Stomach (tissue), 9 donors: ENCODE measurements around the gene ABHD2. TPM values are rescaled to one million over a fixed set of nuclear protein-coding genes. Genes with fewer than 3 reads are reported as not detected.

Source experiments
- DNase-seq, 2 donors: peaks; one replicate each; pipeline versions ENCODE4 v3.0.0 to v3.0.0-alpha.2; 2013 to 2019
- H3K27ac ChIP-seq, 5 donors: fragments of 200-600 bp in 4 of 5; sonication (generic) in 4 of 5; one replicate each; pipeline ENCODE4 v1.5.1; 2013 to 2019; ENCODE audit warnings: mild to moderate bottlenecking in 1 of 5, moderate library complexity in 1 of 5
- H3K27me3 ChIP-seq, 3 donors: fragments of 200-600 bp; sonication (generic); one replicate each; pipeline ENCODE4 v1.5.1; 2017 to 2019; ENCODE audit warnings: mixed run types in 1 of 3
- H3K36me3 ChIP-seq, 4 donors: fragments of 200-600 bp; sonication (generic); 1 replicate in 3 of 4; 2 replicates in 1 of 4; pipeline ENCODE4 v1.5.1; 2016 to 2019
- H3K4me1 ChIP-seq, 4 donors: fragments of 200-600 bp; sonication (generic); one replicate each; pipeline ENCODE4 v1.5.1; 2016 to 2019
- H3K4me3 ChIP-seq, 4 donors: fragments of 200-600 bp; sonication (generic) in 3 of 4; one replicate each; pipeline ENCODE4 v1.5.1; 2016 to 2019; ENCODE audit warnings: mild to moderate bottlenecking in 1 of 4
- H3K9me3 ChIP-seq, 4 donors: fragments of 200-600 bp; sonication (generic); one replicate each; pipeline ENCODE4 v1.5.1; 2016 to 2019
- EP300 ChIP-seq: sonication (generic); formaldehyde crosslinking; IDR thresholded peaks from one replicate; pipeline ENCODE4 v1.6.1; 2017; ENCODE audit warnings: antibody characterized with exemption
- POLR2A ChIP-seq, 4 donors: fragments of 450-650 bp; IDR thresholded peaks; one replicate each; pipeline ENCODE4 v1.6.1; 2016; ENCODE audit warnings: antibody characterized with exemption in 4 of 4, control low read depth in 2 of 4, mild to moderate bottlenecking in 1 of 4, moderate library complexity in 1 of 4
- POLR2AphosphoS5 ChIP-seq, 3 donors: sonication (generic); formaldehyde crosslinking; IDR thresholded peaks; one replicate each; pipeline ENCODE4 v1.6.1; 2016; ENCODE audit warnings: antibody characterized with exemption in 3 of 3
- WGBS, 5 donors: extraction: QIAGEN DNeasy Blood & Tissue Kit in 3 of 5; methylation state at CpG; one replicate each; pipeline versions ENCODE4 v1.1.5 to v1.1.7; 2013 to 2018; 5-methylcytosine and 5-hydroxymethylcytosine counted together
- intact Hi-C: fragments of 100-400 bp; cut with DNase I; formaldehyde crosslinking; loops from one replicate; pipeline ENCODE4 v1.15.1; 2023; ENCODE audit warnings: low total_unique reads
- polyA plus RNA-seq, 3 donors: library from polyadenylated mRNA; stranded (reverse); fragments of 200-250 nt; gene quantifications; one replicate each; pipeline ENCODE4 v1.2.3, GENCODE V29; 2013
- total RNA-seq, 5 donors: library from RNA; depleted of rRNA; stranded (reverse); fragments of >200 nt; gene quantifications; one replicate each; pipeline versions ENCODE4 v1.1.0 to v1.2.3, GENCODE V29; 2014 to 2016
- TF ChIP-seq, protein P1 (sequence below), 7 experiments: fragments of 450-650 bp in 4 of 7; fragments of 200-600 bp in 3 of 7; sonication (generic) in 3 of 7; IDR thresholded peaks; one replicate each; pipeline ENCODE4 v1.5.1; 2016 to 2019; ENCODE audit warnings: antibody characterized with exemption in 7 of 7, control low read depth in 2 of 7, mild to moderate bottlenecking in 1 of 7
- donor health status: healthy with polysubstance abuse.
- donor health status: Bipolar disorder and iron deficiency.
- donor health status: healthy.

Gene ABHD2
- total and polyA plus RNA-seq, 8 donors, result 5.1 to 192 (median 70.3) TPM

DNA sequence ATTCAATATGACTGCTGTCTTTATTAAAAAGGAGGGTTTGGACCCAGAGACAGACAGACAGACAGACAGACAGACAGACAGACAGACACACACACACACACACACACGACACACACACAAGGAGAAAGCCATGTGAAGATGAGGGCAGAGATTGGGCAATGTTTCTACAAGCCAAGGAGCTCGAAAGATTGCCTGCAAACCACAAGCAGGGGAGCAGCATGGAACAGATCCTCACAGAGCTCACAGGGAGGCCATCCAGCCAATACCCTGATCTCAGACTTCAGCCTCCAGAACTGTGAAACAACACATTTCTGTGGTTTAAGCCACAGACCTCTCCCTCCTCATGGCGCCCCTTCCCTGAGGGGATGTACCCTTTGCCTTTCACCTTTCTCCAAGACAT lies 35.8 kb upstream of the ABHD2 start:
- no peak for DNase-seq
- no peak for TF ChIP-seq POLR2AphosphoS5 (IDR thresholded peaks at IDR 0.05)
- TF ChIP-seq, protein P1, sequence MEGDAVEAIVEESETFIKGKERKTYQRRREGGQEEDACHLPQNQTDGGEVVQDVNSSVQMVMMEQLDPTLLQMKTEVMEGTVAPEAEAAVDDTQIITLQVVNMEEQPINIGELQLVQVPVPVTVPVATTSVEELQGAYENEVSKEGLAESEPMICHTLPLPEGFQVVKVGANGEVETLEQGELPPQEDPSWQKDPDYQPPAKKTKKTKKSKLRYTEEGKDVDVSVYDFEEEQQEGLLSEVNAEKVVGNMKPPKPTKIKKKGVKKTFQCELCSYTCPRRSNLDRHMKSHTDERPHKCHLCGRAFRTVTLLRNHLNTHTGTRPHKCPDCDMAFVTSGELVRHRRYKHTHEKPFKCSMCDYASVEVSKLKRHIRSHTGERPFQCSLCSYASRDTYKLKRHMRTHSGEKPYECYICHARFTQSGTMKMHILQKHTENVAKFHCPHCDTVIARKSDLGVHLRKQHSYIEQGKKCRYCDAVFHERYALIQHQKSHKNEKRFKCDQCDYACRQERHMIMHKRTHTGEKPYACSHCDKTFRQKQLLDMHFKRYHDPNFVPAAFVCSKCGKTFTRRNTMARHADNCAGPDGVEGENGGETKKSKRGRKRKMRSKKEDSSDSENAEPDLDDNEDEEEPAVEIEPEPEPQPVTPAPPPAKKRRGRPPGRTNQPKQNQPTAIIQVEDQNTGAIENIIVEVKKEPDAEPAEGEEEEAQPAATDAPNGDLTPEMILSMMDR (IDR thresholded peaks at IDR 0.05), result no peak
- no peak for TF ChIP-seq EP300
- TF ChIP-seq POLR2A (IDR thresholded peaks at IDR 0.05), result no peak
- peak overlapping the region in 3 of 5 donors; percentile 32 to 71 (median 64) for H3K27ac ChIP-seq
- H3K4me3 ChIP-seq, result no peak overlapping the region
- H3K9me3 ChIP-seq, result no peaks in the 10 kb centered on the region
- 55 to 81% (median 77%) methylated on average over 3 of the region's 3 CpGs for WGBS, 5 donors
- intact Hi-C loops, result no loop called here
- peaks cover 0 to 9% (median 2%) of the 10 kb centered on the region in 4 donors for H3K4me1 ChIP-seq
- H3K27me3 ChIP-seq, result no peaks in the 10 kb centered on the region
- H3K36me3 ChIP-seq, result no peaks in the 10 kb centered on the region

DNA sequence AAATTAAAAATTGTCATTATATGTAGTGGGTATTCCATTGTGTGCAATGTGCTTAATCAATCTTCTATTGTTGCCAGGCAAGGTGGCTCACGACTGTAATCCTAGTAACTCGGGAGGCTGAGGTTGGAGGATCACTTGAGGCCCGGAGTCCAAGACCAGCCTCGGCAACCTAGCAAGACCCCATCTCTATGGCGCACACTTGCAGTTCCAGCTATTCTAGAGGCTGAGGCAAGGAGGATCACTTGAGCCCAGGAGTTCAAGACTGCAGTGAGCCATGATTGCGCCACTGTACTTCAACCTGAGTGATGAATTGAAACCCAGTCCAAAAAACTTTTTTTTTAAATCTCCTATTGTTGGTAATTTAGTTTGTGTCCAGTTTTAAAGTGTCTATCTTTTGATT lies 33.4 kb upstream of the ABHD2 start:
- intact Hi-C loops, result loop anchor here (5.0 kb wide), 1 partner anchor 122 kb away; no protein-coding TSS in a partner anchor
- Histone ChIP-seq H3K4me3 (no peak overlapping the region), H3K36me3 (no peaks in the 10 kb centered on the region), H3K4me1 (peaks cover 4 to 26% (median 13%) of the 10 kb centered on the region in 4 donors), H3K27me3 (no peaks in the 10 kb centered on the region), H3K27ac (no peak overlapping the region), H3K9me3 (no peaks in the 10 kb centered on the region)
- 93 to 95% (median 95%) methylated on average over 6 of the region's 6 CpGs for WGBS, 5 donors
- TF ChIP-seq, protein P1 (IDR thresholded peaks at IDR 0.05), result no peak
- no peak for TF ChIP-seq EP300
- TF ChIP-seq POLR2AphosphoS5 (IDR thresholded peaks at IDR 0.05), result no peak
- TF ChIP-seq POLR2A (IDR thresholded peaks at IDR 0.05), result no peak
- no peak for DNase-seq

DNA sequence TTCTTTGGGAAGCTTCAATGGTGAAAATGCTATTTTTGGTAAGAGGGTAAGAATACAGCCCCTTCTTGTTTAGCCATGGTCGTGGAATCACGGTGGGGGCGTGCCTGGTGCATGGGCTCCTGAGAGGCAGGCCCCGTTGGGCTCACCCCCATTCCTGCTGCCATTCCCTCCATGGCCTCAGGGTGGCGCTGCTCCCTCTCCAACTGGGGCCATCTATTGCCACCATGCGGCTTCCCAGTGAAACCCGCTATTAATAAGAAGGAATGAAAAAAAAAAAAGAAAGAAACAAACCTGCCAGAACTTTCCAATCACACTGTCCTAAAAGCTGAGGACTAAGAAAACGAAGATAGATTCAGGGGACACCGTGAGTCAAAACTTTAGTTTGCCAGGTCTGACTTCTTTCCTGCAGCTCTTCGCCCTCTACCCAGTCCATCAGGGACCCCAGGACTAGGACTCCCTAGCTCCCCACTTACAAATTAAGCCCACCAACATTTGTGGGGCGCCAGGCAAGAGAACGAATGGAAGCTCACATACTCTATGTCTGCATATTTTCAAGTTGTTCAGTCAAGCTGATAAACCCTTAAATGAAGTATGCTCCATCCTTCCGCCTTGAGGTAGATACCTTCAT lies 30.6 kb upstream of the ABHD2 start:
- WGBS, 5 donors, result 23 to 29% (median 27%) methylated on average over 13 of the region's 13 CpGs
- Histone ChIP-seq H3K9me3 (no peaks in the 10 kb centered on the region), H3K4me3 (no peak overlapping the region), H3K27ac (peak overlapping the region in 1 of 5 donors; percentile 16), H3K4me1 (peaks cover 4 to 21% (median 12%) of the 10 kb centered on the region in 4 donors), H3K36me3 (no peaks in the 10 kb centered on the region), H3K27me3 (no peaks in the 10 kb centered on the region)
- peak; percentile 90 to 91 for DNase-seq
- TF ChIP-seq, protein P1 (IDR thresholded peaks at IDR 0.05), result peak in 6 of 7 experiments; percentile 70 to 100 (median 99)
- no peak for TF ChIP-seq EP300
- TF ChIP-seq POLR2AphosphoS5 (IDR thresholded peaks at IDR 0.05), result peak in 1 of 3 donors; percentile 67
- TF ChIP-seq POLR2A (IDR thresholded peaks at IDR 0.05), result no peak
- intact Hi-C loops, result loop anchor here (5.0 kb wide), 1 partner anchor 120 kb away; no protein-coding TSS in a partner anchor

- DNase-seq, result no peak
- intact Hi-C loops, result loop anchor here (5.0 kb wide), 1 partner anchor 119 kb away; no protein-coding TSS in a partner anchor
- H3K27ac ChIP-seq, result no peak overlapping the region
- H3K36me3 ChIP-seq, result no peaks in the 10 kb centered on the region
- TF ChIP-seq, protein P1 (IDR thresholded peaks at IDR 0.05), result no peak
- TF ChIP-seq EP300 (no peak), POLR2AphosphoS5 (IDR thresholded peaks at IDR 0.05) (no peak)
- no peaks in the 10 kb centered on the region for H3K27me3 ChIP-seq
- WGBS, 5 donors, result 77 to 89% (median 88%) methylated on average over 4 of the region's 4 CpGs
- peaks cover 4 to 21% (median 12%) of the 10 kb centered on the region in 4 donors for H3K4me1 ChIP-seq
- H3K9me3 ChIP-seq, result no peaks in the 10 kb centered on the region
- H3K4me3 ChIP-seq, result no peak overlapping the region
Observed at GRCh38 chr15:89058376-89058775, 29.9 kb upstream of the ABHD2 start.
